ENCODE measurements around the gene ACOX2. TPM values are rescaled to one million over a fixed set of nuclear protein-coding genes. Genes with fewer than 3 reads are reported as not detected.

Gene ACOX2
- total and polyA plus RNA-seq, 2 of the 13 experiments (the other 11 are each of a cell fraction or from before 2014, with no cell fraction given), result 42.6 to 98.5 TPM

DNA sequence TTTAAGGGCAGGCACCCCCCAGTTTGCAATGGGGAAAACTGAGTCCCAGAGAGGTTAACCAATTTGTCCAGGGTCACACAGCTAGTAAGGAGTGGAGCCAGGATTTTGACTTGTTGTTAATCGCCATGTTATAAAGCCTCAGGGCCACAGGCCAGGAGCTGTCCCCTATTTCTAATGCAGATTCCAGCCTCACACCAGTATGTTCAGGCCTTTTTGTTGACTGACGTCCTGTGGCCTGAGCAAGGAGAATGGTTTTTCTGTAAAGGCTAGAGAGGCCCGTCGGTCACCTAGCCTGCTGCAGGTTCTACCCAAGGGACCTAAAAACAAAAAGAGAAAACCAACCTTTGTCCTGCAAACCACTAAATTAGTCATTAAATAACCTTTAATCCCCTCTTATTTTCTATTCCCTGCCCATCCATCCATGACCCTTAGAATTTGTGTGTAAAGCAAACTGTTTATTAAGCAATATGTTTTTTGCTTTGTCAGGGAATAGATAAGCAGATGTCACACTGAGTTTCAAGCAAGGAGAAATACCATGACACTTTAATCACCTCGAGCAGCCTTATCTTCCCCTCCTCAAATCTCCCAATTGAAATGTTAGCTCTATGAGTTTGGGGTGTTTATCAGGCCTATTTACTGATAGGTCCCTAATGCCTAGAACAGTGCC, 14.1 kb downstream of the ACOX2 start (continued):
- TF ChIP-seq, protein P1, sequence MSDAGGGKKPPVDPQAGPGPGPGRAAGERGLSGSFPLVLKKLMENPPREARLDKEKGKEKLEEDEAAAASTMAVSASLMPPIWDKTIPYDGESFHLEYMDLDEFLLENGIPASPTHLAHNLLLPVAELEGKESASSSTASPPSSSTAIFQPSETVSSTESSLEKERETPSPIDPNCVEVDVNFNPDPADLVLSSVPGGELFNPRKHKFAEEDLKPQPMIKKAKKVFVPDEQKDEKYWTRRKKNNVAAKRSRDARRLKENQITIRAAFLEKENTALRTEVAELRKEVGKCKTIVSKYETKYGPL (CRISPR knock-in tag; IDR thresholded peaks at IDR 0.05), result no peak
- no peak for TF ChIP-seq SOX13 (IDR thresholded peaks at IDR 0.05)
- peak in 1 of 2 experiments; percentile 76; a peak in 2 of 4 replicates for TF ChIP-seq SOX13 (CRISPR knock-in tag; conservative IDR thresholded peaks at IDR 0.05 in 1 of 2, IDR thresholded peaks at IDR 0.05 in 1 of 2)
- TF ChIP-seq, protein P2, sequence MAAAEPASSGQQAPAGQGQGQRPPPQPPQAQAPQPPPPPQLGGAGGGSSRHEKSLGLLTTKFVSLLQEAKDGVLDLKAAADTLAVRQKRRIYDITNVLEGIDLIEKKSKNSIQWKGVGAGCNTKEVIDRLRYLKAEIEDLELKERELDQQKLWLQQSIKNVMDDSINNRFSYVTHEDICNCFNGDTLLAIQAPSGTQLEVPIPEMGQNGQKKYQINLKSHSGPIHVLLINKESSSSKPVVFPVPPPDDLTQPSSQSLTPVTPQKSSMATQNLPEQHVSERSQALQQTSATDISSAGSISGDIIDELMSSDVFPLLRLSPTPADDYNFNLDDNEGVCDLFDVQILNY (CRISPR knock-in tag; conservative IDR thresholded peaks at IDR 0.05), result no peak
- no peak for TF ChIP-seq ZFP37 (CRISPR knock-in tag; IDR thresholded peaks at IDR 0.05; ENCODE audit: borderline replicate concordance)
- no peak for TF ChIP-seq ZNF484 (CRISPR knock-in tag; IDR thresholded peaks at IDR 0.05; ENCODE audit: borderline replicate concordance, low read depth)
- no peak for TF ChIP-seq RCOR2 (CRISPR knock-in tag; IDR thresholded peaks at IDR 0.05)
- no peak for TF ChIP-seq ZNF296 (CRISPR knock-in tag; conservative IDR thresholded peaks at IDR 0.05)
- peak; percentile 65 for TF ChIP-seq PPARG (CRISPR knock-in tag; conservative IDR thresholded peaks at IDR 0.05)
- TF ChIP-seq ZNF333 (CRISPR knock-in tag; IDR thresholded peaks at IDR 0.05; ENCODE audit: borderline replicate concordance), result no peak
- TF ChIP-seq ZNF883 (CRISPR knock-in tag; IDR thresholded peaks at IDR 0.05; ENCODE audit: not compliant biosample characterization), result no peak
- TF ChIP-seq SNAI1 (CRISPR knock-in tag; IDR thresholded peaks at IDR 0.05; ENCODE audit: borderline replicate concordance), result no peak
- TF ChIP-seq, protein P3, sequence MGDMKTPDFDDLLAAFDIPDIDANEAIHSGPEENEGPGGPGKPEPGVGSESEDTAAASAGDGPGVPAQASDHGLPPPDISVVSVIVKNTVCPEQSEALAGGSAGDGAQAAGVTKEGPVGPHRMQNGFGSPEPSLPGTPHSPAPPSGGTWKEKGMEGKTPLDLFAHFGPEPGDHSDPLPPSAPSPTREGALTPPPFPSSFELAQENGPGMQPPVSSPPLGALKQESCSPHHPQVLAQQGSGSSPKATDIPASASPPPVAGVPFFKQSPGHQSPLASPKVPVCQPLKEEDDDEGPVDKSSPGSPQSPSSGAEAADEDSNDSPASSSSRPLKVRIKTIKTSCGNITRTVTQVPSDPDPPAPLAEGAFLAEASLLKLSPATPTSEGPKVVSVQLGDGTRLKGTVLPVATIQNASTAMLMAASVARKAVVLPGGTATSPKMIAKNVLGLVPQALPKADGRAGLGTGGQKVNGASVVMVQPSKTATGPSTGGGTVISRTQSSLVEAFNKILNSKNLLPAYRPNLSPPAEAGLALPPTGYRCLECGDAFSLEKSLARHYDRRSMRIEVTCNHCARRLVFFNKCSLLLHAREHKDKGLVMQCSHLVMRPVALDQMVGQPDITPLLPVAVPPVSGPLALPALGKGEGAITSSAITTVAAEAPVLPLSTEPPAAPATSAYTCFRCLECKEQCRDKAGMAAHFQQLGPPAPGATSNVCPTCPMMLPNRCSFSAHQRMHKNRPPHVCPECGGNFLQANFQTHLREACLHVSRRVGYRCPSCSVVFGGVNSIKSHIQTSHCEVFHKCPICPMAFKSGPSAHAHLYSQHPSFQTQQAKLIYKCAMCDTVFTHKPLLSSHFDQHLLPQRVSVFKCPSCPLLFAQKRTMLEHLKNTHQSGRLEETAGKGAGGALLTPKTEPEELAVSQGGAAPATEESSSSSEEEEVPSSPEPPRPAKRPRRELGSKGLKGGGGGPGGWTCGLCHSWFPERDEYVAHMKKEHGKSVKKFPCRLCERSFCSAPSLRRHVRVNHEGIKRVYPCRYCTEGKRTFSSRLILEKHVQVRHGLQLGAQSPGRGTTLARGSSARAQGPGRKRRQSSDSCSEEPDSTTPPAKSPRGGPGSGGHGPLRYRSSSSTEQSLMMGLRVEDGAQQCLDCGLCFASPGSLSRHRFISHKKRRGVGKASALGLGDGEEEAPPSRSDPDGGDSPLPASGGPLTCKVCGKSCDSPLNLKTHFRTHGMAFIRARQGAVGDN (CRISPR knock-in tag; IDR thresholded peaks at IDR 0.05), result no peak
- TF ChIP-seq FOXA3 (CRISPR knock-in tag; IDR thresholded peaks at IDR 0.05), result peak; percentile 52
- TF ChIP-seq BRD4 (CRISPR knock-in tag; IDR thresholded peaks at IDR 0.05), result no peak
- TF ChIP-seq ZNF3 (CRISPR knock-in tag; IDR thresholded peaks at IDR 0.05), result peak; percentile 82
- no peak for TF ChIP-seq HIVEP1 (CRISPR knock-in tag; IDR thresholded peaks at IDR 0.05)
